Right hindlimb (tissue), 1 donor: ENCODE results near the gene LRRC37A3.
"Not testable (repeated sequence)": the region's sequence is repeated elsewhere in the genome, so short reads cannot be mapped to it uniquely, and the experiment has no call there.

Experiments used
- DNase-seq: peaks from one replicate; pipeline ENCODE4 v3.0.0-alpha.2; 2018

Gene LRRC37A3

DNA sequence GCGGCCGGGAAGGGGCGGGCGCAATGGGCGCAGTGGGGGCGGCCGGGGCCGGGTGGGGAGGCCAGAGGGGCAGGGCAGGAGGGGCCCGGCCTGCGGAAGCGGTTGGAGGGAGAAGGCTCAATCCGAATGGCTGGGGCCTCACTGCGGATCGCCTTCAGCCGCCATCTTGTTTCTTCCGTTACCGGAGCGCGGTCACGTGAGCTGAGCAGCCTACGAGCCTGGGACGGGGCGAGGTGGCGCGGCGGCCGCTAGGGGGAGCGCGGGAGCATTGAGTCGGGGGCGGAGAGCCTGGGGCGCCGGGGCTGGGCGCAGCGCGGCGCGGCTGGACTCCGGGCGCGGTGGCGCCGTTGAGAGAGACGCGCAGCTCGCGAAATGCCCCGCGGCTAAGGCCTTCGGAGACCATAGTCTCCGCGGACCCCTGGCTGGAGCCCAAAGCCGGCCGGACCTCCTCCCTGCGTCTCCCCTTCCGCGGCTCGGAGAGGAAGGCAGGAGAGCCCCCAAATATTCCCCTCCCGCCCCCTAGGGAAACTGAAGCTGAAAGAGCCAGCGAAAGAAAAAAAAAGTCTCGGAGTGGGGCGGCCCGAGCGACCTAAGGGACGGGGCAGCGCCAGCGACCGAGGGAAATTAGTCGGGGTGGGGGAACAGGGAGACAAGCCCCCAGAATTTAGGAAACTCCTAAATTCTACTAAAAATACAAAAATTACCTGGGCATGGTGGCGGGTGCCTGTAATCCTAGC lies at the start of gene LRRC37A3:
TSS of gene LRRC37A3 (minus strand) at position 190 of the 737 bp plus-strand sequence. CDS start 22,221 bp downstream, outside the sequence.
- peak; percentile 99 for DNase-seq

DNA sequence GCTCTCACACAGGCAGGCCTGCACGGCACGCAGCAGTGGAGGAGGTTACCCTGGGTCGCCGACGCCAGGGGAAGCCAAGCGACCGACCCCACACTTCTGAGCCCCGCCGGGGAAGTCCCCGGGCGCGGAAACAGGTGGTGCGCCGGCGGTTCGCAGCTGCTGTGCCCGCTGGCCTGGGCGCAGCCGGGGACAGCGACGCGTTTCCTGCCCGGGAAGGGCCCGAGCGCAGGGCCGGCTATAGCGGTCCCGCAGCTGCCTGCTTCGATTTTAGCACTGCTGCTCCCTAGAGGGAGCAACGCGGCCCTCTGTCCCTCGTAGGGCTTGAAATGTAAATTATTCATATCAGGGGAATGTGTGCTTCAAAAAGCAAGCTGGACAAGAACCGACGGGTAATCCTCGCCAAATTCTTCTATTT lies 46.6 kb upstream of the LRRC37A3 start:
- DNase-seq: peak; percentile 81

DNA sequence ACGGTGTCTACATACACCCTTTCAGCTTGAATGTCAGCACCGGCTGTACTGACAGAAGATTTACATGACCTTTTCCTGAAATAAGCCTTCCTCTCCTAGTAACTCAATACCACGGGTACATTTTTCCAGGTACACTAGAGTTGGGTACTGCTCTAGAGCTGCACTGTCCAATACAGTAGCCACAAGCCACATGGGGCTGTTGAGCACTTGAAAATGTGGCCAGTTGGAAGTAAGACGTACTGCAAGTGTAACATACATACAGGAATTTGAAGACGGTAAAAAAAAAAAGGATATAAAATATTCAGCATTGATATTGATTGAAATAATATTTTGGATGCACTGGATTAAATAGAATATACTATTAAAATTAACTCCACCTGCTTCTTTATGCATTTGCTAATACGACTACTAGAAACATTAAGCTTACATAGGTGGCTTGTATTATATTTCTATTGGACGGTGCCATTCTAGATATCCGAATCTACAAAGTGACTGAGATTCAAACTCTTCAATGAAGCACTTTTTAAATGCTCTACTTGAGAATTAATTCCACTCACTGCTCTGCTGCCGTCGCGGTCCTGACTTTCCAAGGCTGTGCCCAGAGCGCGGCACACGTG lies 46.1 kb upstream of the LRRC37A3 start:
- DNase-seq: not testable (repeated sequence)

DNA sequence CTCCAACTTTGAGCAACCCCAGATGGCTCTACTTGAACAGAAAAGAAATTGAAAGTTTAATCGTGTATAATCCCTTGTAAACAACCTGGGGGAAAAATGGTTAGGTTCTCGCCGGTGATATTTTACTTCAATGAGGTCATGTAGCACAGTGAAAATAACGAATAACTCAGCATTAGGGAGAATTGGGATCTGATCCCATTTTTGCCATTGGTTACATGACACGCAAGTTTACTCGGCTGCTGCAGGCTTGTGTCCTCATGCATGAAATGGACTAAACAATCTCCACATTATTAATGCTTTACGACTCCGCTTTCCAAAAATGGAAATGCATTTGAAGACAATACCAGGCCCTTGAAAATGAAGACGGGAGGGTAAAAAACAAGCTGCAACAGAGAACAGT lies 45.5 kb upstream of the LRRC37A3 start:
- no peak for DNase-seq

DNA sequence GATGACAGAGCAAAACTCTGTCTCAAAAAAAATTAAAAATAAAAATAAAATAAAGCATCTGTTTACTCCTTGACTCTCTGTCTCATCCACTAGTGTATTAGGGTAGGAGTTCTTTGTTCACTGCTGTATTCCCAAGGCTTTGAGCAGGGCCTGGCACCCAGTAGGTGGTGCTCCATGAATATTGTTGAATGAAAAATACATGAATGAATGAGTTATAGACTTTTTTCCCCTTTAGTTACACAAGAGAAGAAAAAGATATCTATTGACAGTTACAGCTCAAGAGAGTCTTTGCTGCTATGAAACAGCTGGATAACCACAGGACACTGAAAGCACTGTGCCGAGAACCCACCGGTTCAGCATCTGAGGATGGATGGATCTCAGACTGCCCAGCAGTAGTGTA lies 44.5 kb upstream of the LRRC37A3 start:
- not testable (repeated sequence) for DNase-seq

DNA sequence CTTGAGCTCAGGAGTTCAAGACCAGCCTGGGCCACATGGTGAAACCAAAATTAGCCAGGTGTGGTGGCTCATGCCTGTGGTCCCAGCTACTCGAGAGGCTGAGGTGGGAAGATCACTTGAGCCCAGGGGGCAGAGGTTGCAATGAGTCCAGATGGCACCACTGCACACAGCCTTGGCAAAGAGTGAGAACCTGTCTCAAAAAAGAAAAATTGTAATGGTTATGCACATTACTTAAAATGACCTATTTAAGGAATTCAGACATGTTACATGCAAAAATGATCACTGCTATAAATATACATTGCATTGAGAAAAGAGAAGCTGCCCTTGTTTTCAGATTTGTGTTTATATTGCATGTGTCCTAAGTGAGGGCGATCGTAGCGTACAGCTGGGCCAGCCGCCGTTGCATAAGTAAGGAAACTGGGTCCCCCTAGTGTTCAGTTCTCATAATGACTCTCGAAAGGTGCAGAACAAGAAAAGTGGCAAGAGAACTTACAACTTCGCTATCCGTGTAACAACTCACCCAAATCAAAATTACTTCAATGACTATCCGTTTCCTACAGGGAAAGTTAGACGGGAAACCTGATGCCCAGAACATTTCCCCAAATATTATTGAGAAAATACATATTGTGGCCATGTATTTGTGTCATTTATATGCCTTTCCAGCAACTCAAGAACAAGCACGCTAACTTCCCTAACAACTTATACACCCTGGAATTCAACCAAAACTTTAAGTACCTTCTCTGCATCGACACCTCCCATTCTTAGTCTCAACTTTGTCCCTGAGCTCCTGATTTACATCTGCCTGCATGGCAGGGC lies 42.5 kb upstream of the LRRC37A3 start:
- DNase-seq: not testable (repeated sequence)

DNA sequence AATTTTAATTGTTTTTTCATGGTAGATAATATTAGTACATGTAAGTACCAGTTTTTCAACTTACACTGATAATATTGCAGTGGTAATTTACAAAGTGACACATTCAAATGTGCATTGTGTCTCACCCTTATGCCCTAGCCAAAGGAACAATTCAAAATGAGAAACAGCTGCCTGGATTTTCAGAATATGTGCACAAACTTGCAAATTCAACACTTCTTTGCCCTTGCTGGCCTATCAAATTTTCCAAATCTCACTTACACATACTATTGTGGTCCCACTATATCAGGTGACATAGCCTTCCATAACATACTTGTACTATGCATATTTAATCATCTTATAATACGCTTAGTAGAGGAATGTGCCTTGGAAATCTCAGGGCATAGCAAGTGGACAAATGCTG lies 32.6 kb upstream of the LRRC37A3 start:
- no peak for DNase-seq

DNA sequence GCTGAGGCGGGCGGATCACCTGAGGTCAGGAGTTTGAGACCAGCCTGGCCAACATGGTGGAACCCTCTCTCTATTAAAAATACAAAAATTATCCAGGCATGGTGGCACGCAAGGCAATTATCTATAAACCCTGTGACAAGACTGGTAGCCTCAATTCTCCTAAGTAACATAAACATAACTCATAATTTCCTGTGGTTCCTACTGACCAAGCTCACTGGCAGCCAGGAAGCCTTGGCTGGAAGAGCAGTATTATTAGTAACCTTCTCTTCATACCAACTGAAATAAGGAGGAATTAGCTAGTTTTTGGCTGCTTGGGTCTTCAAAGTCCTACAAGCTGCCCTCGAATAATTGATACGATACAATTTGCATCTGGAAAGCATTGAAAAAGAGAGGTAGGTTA lies 31.6 kb upstream of the LRRC37A3 start:
- DNase-seq: no peak

DNA sequence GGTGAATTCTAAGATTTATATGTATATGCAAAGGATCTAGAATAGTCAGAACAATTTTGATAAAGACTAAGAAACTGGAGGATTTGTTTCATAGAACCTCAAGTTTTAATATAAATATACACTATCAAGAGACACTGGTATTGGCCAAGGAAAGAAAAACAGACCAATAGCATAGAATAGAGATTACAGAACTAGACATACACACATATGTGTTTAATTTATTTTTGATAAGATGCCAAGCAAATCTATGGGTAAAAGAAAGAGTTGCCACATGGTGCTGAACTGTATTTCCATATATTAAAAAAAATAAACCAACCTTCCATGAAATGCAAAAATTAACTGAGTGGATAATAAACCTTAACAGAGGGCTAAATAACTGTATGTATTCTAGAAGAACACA lies 27.9 kb upstream of the LRRC37A3 start:
- no peak for DNase-seq

DNA sequence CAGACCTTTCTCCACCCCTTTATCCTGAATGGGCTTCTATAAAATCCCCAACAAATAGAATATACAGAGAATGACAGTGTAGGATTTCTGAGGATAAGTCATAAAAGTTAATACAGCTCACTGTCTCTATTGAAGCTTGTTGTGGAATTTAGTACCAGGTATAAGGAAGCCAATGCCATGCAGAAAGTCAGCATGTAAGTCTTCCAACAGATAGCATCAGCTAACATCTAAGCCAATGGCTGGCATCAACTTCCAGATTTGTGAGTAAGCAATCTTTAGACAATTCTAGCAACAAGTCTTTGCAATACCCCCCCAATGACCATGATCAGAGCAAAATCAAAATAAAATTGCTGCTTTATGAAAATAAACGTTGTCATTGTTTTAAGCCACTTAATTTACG lies 22.5 kb upstream of the LRRC37A3 start:
- no peak for DNase-seq

DNA sequence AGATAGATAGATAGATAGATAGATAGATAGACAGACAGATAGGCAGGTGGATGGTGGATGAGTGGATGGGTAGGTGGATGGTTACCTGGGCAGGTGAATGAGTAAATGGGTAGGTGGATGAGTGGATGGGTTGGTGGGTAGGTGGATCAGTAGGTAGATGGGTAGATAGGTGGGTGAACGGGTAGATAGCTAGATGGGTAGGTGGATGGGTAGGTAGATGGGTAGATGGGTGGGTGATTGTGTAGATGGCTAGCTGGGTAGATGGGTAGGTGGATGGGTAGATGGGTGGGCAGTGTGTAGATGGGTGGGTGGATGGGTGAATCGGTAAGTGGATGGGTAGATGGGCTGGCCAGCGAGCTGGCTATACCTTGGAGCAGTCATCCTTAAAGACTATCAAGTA lies 21.8 kb upstream of the LRRC37A3 start:
- DNase-seq: no peak

DNA sequence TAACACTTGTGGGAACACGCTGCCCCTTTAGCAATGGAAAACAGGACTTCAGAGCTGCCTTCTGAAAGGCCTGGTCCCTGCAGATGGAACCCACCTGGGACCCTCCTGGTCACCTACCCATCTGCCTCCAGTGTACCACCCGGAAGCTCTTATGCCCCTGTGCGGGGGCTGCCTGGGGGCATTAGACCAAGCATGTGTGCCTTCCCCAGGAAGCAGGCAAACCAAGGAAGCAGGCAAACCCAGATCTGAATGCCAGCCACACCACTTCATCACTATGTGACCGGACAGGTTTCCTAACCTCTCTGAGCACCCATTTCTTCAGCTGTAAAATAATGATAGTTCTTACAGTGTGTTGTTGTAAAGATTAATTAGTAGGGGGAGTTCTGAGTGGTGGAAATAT lies 20.8 kb upstream of the LRRC37A3 start:
- no peak for DNase-seq

DNA sequence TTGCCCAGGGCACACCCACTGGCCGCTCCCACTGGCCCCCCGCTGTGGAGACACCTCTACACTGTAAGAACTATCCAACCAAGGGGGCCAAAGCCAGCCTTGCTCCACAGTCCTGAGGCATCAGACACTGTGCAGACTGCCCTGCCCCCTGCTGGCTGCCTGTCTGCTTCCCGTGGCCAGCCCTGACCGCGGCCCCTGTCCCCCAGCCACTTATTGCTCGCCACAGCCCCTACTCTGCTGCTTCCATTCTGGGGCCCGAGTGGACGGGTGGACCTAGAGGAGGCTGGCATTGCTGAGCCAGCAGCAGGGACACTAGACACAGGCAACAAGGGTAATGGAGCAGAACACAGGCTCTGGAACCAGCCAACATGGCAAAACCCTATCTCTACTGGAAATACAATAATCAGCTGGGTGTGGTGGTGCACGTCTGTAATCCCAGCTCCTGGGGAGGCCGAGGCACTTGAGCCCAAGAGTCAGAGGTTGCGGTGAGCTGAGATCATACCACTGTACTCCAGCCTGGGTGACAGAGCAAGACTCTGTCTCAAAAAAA lies 19.7 kb upstream of the LRRC37A3 start:
- peak; percentile 42 for DNase-seq

DNA sequence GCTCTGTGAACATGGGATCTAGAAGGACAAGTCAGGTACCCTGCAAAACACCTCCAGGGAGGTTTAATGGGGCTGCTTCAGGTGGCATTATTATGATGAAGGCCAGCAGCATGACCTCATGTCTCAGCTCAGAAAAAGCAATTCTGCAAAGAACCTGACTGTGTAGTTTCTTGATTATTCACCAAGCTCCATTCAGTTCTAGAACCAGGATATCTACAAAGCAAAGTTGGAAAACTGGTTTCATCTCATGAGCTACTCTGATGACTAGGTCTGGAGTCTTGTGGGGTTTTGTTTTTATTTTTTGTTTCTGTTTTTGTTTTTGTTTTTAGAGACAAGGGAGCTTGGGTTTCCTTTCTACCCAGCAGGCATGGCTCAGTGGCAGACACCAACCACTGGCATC lies 19.0 kb upstream of the LRRC37A3 start:
- no peak for DNase-seq

DNA sequence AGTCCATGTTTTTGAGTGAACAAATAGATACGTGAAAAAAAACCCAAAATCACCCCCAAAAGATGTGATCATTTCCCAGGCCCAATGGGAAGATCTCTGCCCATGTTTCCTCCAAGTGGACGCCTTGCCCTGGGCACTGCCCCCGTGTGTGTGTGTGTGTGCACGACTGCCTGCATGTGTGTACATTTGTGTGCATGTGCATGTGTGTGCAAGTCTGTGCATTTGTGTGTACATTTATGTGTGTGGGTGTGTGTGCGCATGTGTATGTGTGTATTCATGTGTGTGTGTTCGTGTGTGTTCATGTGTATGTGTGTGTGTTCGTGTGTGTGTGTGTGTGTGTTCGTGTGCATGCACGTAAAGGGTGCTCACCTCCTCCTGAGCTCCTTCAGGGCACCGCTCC lies 16.8 kb upstream of the LRRC37A3 start:
- no peak for DNase-seq

DNA sequence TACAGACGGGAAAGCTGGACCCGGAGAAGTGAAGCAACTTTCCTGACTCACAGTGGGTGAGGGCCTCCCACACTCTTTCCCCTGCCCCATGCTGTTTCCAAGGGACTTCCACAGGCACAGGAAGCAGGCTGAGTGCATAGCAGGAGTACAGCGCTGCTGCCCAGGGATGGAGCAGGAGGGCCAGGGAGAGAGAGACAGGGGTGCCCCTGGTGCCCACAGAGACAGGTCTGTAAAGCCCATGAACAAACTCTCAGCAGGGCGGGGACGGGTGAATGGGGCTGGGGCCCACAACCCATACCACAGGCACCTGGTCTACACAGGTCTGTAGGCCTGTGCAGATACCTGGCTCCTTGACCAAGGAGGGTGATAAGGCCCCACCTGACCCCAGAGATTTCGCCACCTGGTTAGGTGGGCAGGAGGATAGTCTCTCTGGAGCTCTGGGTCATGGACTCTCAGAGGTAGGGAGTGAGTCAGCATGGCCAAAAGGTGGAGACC lies 15.1 kb upstream of the LRRC37A3 start:
- not testable (repeated sequence) for DNase-seq

DNA sequence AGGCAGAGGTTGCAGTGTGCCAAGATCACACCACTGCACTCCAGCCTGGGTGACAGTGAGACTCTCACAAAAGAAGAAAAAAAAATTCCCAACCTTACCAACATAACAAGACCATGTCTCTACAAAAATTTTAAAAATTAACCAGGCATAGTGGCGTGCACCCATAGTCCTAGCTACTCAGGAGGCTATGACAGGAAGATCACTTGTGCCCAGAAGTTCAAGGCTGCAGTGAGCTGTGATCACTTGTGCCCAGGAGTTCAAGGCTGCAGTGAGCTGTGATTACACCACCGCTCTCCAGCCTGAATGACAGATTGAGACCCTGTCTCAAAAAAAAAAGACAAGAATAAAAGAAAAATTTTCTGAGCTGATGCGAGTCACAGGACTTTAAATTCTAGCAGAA lies 13.6 kb upstream of the LRRC37A3 start:
- not testable (repeated sequence) for DNase-seq

DNA sequence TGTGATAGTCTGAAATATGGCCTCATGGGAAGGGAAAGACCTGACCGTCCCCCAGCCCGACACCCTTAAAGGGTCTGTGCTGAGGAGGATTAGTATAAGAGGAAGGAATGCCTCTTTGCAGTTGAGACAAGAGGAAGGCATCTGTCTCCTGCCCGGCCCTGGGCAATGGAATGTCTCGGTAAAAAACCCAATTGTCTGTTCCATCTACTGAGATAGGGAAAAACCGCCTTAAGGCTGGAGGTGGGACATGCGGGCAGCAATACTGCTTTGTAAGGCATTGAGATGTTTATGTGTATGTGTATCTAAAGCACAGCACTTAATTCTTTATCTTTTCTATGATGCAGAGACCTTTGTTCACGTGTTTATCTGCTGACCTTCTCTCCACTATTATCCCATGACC lies 11.1 kb upstream of the LRRC37A3 start:
- DNase-seq: not testable (repeated sequence)

DNA sequence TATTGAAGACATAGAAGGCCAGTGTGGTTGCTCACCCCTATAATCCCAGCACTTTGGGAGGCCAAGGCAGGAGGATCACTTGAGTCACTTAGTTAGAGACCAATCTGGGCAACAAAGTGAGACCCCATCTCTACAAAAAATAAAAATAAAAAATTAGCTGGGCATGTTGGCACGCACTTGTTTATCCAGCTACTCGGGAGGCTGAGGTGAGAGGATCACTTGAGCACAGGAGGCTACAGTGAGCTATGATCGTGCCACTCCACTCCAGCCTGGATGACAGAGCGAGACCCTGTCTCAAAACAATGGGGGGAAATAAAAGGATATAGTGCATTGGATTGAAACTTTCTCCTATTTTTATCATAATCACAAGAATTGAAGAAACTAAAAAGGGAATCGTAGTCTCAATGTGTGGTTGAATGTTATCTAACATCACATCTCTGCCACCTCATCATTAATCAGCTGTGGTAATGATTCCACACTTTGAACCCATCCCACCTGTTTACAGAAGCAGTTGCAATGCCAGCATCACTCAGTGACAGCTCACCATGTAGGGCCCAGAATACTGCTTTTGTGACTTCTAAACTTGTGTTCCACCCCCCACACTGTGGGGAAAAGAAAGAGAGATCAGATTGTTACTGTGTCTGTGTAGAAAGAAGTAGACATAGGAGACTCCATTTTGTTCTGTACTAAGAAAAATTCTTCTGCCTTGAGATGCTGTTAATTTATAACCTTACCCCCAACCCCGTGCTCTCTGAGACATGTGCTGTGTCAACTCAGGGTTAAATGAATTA lies 10.3 kb upstream of the LRRC37A3 start:
- not testable (repeated sequence) for DNase-seq

DNA sequence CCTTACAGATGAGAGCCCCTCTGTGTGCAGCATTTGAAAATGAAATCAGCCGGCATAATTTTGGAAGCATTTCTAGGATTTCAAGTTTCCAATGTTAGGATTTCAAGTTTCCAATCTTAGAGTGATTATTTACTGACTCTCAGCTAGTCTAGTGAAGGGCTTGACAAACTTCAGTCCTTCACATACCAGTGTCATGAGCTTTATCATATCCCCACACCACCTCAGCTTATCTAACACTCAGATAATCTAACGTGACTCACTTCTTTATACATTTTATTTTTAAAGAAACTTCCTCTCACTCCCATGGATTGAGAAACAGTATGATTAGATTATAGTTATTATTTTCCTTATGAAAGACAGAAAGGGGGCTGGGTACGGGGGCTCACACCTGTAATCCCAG lies 9.4 kb upstream of the LRRC37A3 start:
- not testable (repeated sequence) for DNase-seq

DNA sequence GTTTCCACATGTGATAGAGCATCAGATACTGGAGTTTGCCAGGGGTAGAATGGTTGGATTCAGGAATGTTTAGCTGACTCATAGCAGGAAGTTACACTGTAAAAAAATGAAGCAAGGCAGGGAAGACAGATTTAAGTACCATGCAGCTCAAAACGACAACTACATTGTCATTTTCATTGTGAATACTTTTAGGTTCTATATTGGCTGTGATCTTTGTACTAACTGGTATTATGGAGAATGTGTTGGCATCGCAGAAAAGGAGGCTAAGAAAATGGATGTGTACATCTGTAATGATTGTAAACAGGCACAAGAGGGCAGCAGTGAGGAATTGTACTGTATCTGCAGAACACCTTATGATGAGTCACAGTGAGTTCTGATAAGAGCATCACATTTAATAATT lies 8.2 kb upstream of the LRRC37A3 start:
- not testable (repeated sequence) for DNase-seq

DNA sequence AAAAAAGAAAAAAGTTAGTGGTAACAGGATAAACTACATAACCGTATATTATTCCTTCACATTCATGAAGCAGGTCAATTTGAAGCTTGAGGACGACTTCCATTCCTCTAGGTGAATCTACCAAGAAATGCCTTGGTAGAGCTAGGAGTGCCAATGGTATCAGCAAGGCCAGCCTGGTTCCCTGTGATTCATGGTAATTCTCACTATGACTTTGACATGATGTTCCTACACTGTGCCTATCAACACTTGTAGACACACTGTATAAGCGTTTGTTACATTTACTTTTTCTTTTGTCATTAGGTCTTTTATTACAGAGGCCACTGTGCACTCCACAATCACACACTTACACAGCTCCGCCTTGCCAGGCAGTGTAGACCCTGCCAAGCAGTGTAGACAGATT lies 7.2 kb upstream of the LRRC37A3 start:
- DNase-seq: not testable (repeated sequence)
